GM06990 (cell line): ENCODE data around the gene DHFR2.

Source experiments
- DNase-seq: peaks from one replicate; pipeline ENCODE4 v3.0.0-alpha.2; 2011; ENCODE audit not compliant: insufficient read length; ENCODE audit errors: extremely low read depth
- H3K27me3 ChIP-seq: replicated peaks from 2 replicates; pipeline ENCODE4 v1.6.0; 2011; ENCODE audit warnings: low read length; ENCODE audit not compliant: control insufficient read depth, insufficient read depth
- H3K36me3 ChIP-seq: 2 replicates; pipeline ENCODE4 v1.5.1; 2011; ENCODE audit warnings: low read length; ENCODE audit not compliant: control insufficient read depth, insufficient read depth
- H3K4me3 ChIP-seq: replicated peaks from 2 replicates; pipeline ENCODE4 v1.5.1; 2011; ENCODE audit warnings: low read depth, mild to moderate bottlenecking, control low read depth, low read length
- CTCF ChIP-seq: IDR thresholded peaks from 2 replicates; pipeline ENCODE4 v1.5.1; 2011; ENCODE audit warnings: low read length, control low read depth, mild to moderate bottlenecking, inconsistent platforms; ENCODE audit not compliant: insufficient read depth, poor library complexity, severe bottlenecking

Gene DHFR2

DNA sequence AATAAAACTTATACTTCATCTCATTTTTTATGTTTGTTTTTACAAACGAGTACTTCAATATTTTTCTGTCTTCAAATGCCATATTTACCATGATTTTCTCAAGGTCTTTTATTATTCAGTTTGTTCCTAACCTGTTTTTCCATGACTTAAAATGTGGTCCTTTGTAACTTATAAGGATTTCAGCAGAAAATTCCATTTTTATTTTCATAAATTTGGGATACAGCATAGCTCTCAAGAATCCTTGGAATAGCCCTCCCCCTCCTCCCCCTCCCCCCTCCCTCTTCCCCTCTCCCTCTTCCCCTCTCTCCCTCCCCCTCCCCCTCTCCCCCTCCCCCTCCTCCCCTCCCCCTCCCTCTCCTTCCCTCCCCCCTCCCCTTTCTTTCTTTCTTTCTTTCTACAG lies 19.4 kb downstream of the DHFR2 start:
- Histone ChIP-seq H3K27me3 (no peaks in the 10 kb centered on the region), H3K36me3 (no peaks in the 10 kb centered on the region), H3K4me3 (no peak overlapping the region)
- no peak for TF ChIP-seq CTCF
- no peak for DNase-seq

- no peaks in the 10 kb centered on the region for H3K27me3 ChIP-seq
- no peaks in the 10 kb centered on the region for H3K36me3 ChIP-seq
- no peak for DNase-seq
- H3K4me3 ChIP-seq: no peak overlapping the region
- peak; percentile 52 for TF ChIP-seq CTCF
These were observed 25.7 kb downstream of the DHFR2 start for GRCh38 chr3:94036909-94037507.

- no peaks in the 10 kb centered on the region for H3K36me3 ChIP-seq
- DNase-seq: no peak
- no peak within 1 kb of the TSS for H3K4me3 ChIP-seq
- H3K27me3 ChIP-seq: no peaks in the 10 kb centered on the region
- TF ChIP-seq CTCF: no peak
These were observed 34.5 kb downstream of the DHFR2 start, which contains the start of gene STX19 for GRCh38 chr3:94028093-94028837. TSS of gene STX19 (minus strand) at chr3:94028597. CDS start at chr3:94015269, 13,328 bp downstream.

- Histone ChIP-seq H3K27me3 (no peaks in the 10 kb centered on the region), H3K36me3 (no peaks in the 10 kb centered on the region), H3K4me3 (no peak overlapping the region)
- no peak for TF ChIP-seq CTCF
- no peak for DNase-seq
These were observed 36.1 kb downstream of the DHFR2 start for GRCh38 chr3:94026623-94027022.

GRCh38 chr3:94024385-94024784 lies 38.3 kb downstream of the DHFR2 start:
- no peak for DNase-seq
- H3K4me3 ChIP-seq: no peak overlapping the region
- TF ChIP-seq CTCF: no peak
- no peaks in the 10 kb centered on the region for H3K36me3 ChIP-seq
- H3K27me3 ChIP-seq: no peaks in the 10 kb centered on the region
